ENCODE data around the gene DAGLB. TPM values are rescaled to one million over a fixed set of nuclear protein-coding genes. Genes with fewer than 3 reads are reported as not detected.

Gene DAGLB
- total RNA-seq, 6 experiments from 2014 or later = 8.9 to 12.7 (median 11.7) TPM

DNA sequence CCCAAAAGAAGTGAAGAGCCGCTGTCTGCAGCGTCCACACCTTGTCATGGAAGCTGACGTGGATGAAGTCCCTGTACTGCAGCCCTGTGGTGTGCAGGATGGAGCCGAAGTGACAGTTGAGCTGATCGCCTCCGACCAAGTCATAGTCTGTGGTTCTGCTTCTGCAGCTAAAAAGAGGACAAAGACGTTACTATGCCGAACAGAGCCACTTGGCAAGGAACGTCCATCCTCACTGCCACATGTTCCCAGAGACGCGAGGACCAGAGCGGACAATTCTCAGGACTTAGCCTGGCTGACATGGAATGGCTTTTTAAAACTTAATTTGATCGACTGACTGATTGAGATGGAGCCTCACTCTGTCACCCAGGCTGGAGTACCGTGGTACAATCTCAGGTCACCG lies 21.8 kb downstream of the DAGLB start:
- DNase-seq (no peak), ATAC-seq (no peak)
- WGBS (ENCODE audit: insufficient coverage, low coverage, low lambda C conversion rate, missing lambda C conversion rate) = 94% methylated on average over 5 of the region's 15 CpGs
- intact Hi-C loops (cut with DNase I) = no loop called here
- peaks cover 0 to 21% (median 7%) of the 10 kb centered on the region in 4 donors for H3K36me3 ChIP-seq
- H3K9me3 ChIP-seq = no peaks in the 10 kb centered on the region
- no peaks in the 10 kb centered on the region for H3K4me1 ChIP-seq
- no peak for TF ChIP-seq POLR2A (IDR thresholded peaks at IDR 0.05)
- TF ChIP-seq, protein P1, sequence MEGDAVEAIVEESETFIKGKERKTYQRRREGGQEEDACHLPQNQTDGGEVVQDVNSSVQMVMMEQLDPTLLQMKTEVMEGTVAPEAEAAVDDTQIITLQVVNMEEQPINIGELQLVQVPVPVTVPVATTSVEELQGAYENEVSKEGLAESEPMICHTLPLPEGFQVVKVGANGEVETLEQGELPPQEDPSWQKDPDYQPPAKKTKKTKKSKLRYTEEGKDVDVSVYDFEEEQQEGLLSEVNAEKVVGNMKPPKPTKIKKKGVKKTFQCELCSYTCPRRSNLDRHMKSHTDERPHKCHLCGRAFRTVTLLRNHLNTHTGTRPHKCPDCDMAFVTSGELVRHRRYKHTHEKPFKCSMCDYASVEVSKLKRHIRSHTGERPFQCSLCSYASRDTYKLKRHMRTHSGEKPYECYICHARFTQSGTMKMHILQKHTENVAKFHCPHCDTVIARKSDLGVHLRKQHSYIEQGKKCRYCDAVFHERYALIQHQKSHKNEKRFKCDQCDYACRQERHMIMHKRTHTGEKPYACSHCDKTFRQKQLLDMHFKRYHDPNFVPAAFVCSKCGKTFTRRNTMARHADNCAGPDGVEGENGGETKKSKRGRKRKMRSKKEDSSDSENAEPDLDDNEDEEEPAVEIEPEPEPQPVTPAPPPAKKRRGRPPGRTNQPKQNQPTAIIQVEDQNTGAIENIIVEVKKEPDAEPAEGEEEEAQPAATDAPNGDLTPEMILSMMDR (IDR thresholded peaks at IDR 0.05) = no peak
- no peaks in the 10 kb centered on the region for H3K27me3 ChIP-seq
- no peak overlapping the region for H3K4me3 ChIP-seq
- H3K27ac ChIP-seq = no peak overlapping the region

DNA sequence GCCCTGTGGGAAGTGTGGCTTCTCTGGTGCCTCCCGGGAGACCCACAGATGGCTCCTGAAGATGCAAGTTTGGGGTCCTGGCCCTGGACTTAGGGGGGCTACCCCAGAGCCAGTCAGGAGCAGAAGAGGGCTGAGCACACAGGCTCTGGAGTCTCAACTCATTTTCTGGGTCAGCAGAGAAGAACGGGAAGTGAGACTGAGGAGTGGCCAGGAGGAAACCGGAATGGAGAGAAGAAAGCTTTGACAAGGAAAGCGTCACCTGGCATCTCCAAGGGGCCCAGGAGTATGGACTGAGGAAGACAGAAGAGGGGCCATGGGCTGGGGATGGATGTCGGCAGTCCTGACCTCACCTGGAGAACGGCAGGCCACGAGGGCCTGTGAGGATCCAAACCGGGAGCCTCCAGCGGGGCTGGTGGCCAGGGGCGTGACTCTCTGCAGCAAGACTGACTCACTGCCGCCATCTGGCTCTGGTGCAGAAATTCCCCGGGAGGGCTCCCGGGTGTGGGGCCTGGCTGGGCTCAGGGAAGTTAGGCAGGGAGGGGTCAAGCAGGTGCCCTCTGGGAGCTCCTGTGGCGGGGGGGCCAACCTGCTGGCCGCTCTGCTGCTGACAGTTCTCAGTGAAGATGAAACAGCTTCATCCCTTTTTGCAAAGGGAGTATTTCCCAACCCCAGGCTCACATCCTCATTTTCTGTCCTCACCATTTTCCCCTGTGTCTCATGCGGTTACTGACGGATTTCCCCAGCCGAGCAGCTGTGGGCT lies 23.6 kb downstream of the DAGLB start:
- peak in 2 of 3 donors; percentile 59 to 72 for DNase-seq
- H3K27ac ChIP-seq = no peak overlapping the region
- no peak overlapping the region for H3K4me3 ChIP-seq
- intact Hi-C loops (cut with DNase I) = no loop called here
- peaks cover 0 to 9% (median 3%) of the 10 kb centered on the region in 4 donors for H3K4me1 ChIP-seq
- no peaks in the 10 kb centered on the region for H3K27me3 ChIP-seq
- TF ChIP-seq POLR2A (IDR thresholded peaks at IDR 0.05) = no peak
- TF ChIP-seq, protein P1 (IDR thresholded peaks at IDR 0.05) = no peak
- H3K36me3 ChIP-seq = peaks cover 0 to 21% (median 4%) of the 10 kb centered on the region in 4 donors
- H3K9me3 ChIP-seq = no peaks in the 10 kb centered on the region
- peak; percentile 11 to 42 (median 34) for ATAC-seq
- 49% methylated on average over 4 of the region's 18 CpGs for WGBS (ENCODE audit: insufficient coverage, low coverage, low lambda C conversion rate, missing lambda C conversion rate)

DNA sequence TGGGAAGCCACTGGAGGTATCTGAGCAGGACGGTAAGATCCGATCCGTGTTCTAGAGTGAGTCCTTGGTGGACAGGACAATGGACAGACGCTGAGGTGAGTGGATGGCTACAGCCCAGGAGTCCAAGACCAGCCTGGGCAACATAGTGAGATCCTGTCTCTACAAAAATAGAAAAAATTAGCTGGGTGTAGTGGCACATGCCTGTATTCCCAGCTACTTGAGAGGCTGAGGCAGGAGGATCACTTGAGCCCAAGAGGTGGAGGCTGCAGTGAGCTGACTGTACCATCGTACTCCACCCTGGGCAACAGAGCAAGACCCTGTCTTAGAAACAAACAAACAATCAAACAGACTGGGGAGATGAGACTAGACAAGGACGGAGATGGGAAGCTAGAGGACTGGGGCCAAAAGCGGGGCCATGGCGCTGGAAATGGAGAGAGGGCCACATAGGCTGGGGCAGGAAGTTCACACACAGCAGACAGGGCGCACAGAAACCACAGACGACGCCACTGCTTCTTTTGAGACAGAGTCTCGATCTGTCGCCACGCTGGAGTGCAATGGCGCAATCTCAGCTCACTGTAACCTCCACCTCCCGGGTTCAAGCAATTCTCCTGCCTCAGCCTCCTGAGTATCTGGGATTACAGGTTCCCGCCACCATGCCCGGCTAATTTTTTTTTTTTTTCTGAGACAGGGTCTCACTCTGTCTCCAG lies 24.7 kb downstream of the DAGLB start:
- no peak overlapping the region for H3K4me3 ChIP-seq
- intact Hi-C loops (cut with DNase I) = no loop called here
- ATAC-seq (peak in 2 of 4 donors; percentile 10 to 15), DNase-seq (peak in 2 of 3 donors; percentile 35 to 65)
- no peaks in the 10 kb centered on the region for H3K9me3 ChIP-seq
- no peak for TF ChIP-seq POLR2A (IDR thresholded peaks at IDR 0.05)
- TF ChIP-seq, protein P1 (IDR thresholded peaks at IDR 0.05) = no peak
- H3K4me1 ChIP-seq = peaks cover 0 to 12% (median 3%) of the 10 kb centered on the region in 4 donors
- H3K27ac ChIP-seq = no peak overlapping the region
- H3K36me3 ChIP-seq = peaks cover 0 to 18% (median 4%) of the 10 kb centered on the region in 4 donors
- H3K27me3 ChIP-seq = no peaks in the 10 kb centered on the region
- 87% methylated on average over 12 of the region's 18 CpGs for WGBS (ENCODE audit: insufficient coverage, low coverage, low lambda C conversion rate, missing lambda C conversion rate)

DNA sequence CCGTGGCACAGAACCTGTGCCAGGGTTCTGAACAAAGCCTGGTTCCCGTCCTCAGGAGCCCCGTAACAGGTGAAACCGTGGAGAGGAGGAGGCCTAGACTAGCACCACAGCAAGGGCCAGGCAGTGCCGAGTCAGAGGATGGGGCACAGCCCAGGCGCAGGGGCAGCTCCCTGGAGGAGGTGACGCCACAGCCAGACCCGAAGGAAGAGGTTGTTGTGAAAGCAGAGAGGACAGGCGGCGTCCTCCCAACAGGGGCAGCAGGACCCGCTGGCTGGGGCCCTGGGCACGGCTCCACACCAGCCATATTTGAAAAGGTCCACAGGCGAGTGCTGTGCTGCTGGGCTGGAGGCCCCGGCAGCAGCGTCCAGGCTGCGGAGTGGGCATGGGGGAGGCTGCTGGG lies 25.7 kb downstream of the DAGLB start:
- intact Hi-C loops (cut with DNase I) = no loop called here
- ATAC-seq = no peak

More for the DNA sequence above, 25.7 kb downstream of the DAGLB start:
- peaks cover 0 to 18% (median 0%) of the 10 kb centered on the region in 4 donors for H3K36me3 ChIP-seq
- peaks cover 0 to 12% (median 3%) of the 10 kb centered on the region in 4 donors for H3K4me1 ChIP-seq
- H3K27ac ChIP-seq = no peak overlapping the region
- no peaks in the 10 kb centered on the region for H3K9me3 ChIP-seq
- no peak for DNase-seq
- no peak overlapping the region for H3K4me3 ChIP-seq
- H3K27me3 ChIP-seq = no peaks in the 10 kb centered on the region
- TF ChIP-seq, protein P1 (IDR thresholded peaks at IDR 0.05) = no peak
- no peak for TF ChIP-seq POLR2A (IDR thresholded peaks at IDR 0.05)
- WGBS (ENCODE audit: insufficient coverage, low coverage, low lambda C conversion rate, missing lambda C conversion rate) = 93% methylated on average over 7 of the region's 16 CpGs

Measured in right lobe of liver (tissue), 6 donors.